Fibroblast of lung (primary cell): Measurements from ENCODE around the gene CXADR. TPM values are rescaled to one million over a fixed set of nuclear protein-coding genes. Genes with fewer than 3 reads are reported as not detected.

Experiments
- DNase-seq, 2 donors: peaks; one replicate each; pipeline versions ENCODE4 v3.0.0 to v3.0.0-alpha.2; 2010; ENCODE audit warnings: low read depth in 2 of 2
- H2AFZ ChIP-seq: 2 replicates; pipeline ENCODE4 v1.5.1; 2012; ENCODE audit warnings: low read length, control low read depth, inconsistent platforms
- H3K27ac ChIP-seq: 2 replicates; pipeline ENCODE4 v1.5.1; 2011; ENCODE audit warnings: low read length, control low read depth; ENCODE audit not compliant: insufficient read depth
- H3K27me3 ChIP-seq: 2 replicates; pipeline ENCODE4 v1.5.1; 2011; ENCODE audit warnings: mild to moderate bottlenecking, low read length; ENCODE audit not compliant: control insufficient read depth, insufficient read depth
- H3K36me3 ChIP-seq: 2 replicates; pipeline ENCODE4 v1.5.1; 2011; ENCODE audit warnings: low read length; ENCODE audit not compliant: control insufficient read depth, insufficient read depth
- H3K4me1 ChIP-seq: 2 replicates; pipeline ENCODE4 v1.5.1; 2011; ENCODE audit warnings: low read length; ENCODE audit not compliant: control insufficient read depth, insufficient read depth; ENCODE audit errors: extremely low read depth
- H3K4me2 ChIP-seq: 2 replicates; pipeline ENCODE4 v1.5.1; 2011; ENCODE audit warnings: low read length, control low read depth; ENCODE audit not compliant: insufficient read depth; ENCODE audit errors: extremely low read depth
- H3K4me3 ChIP-seq, 4 experiments: fragments of 200-600 bp in 1 of 4; sonication (generic) in 1 of 4; replicated peaks in 1 of 4; 2 replicates each; pipeline ENCODE4 v1.5.1; 2011 to 2016; ENCODE audit warnings: low read length in 4 of 4, low read depth in 3 of 4, mild to moderate bottlenecking in 3 of 4, control low read depth in 2 of 4, inconsistent platforms in 1 of 4, mixed read lengths in 1 of 4; ENCODE audit not compliant: insufficient read depth in 1 of 4; ENCODE audit errors: control extremely low read depth in 1 of 4
- H3K79me2 ChIP-seq: 2 replicates; pipeline ENCODE4 v1.5.1; 2012; ENCODE audit warnings: mild to moderate bottlenecking, low read length, inconsistent platforms; ENCODE audit not compliant: control insufficient read depth, insufficient read depth
- H3K9ac ChIP-seq: 2 replicates; pipeline ENCODE4 v1.5.1; 2011; ENCODE audit warnings: mild to moderate bottlenecking, low read length, control low read depth; ENCODE audit not compliant: insufficient read depth
- H3K9me3 ChIP-seq: 2 replicates; pipeline ENCODE4 v1.5.1; 2012; ENCODE audit warnings: low read depth, low read length; ENCODE audit not compliant: control insufficient read depth, insufficient read depth
- H4K20me1 ChIP-seq: 2 replicates; pipeline ENCODE4 v1.5.1; 2011; ENCODE audit warnings: low read length; ENCODE audit not compliant: control insufficient read depth, insufficient read depth; ENCODE audit errors: extremely low read depth
- CTCF ChIP-seq, 2 donors: IDR thresholded peaks in 1 of 2; conservative IDR thresholded peaks in 1 of 2; 1 replicate in 1 of 2; 2 replicates in 1 of 2; pipeline ENCODE4 v1.5.1; 2011 to 2012; ENCODE audit warnings: low read length in 2 of 2, control low read depth in 1 of 2, inconsistent platforms in 1 of 2, low read depth in 1 of 2, mild to moderate bottlenecking in 1 of 2
- EZH2 ChIP-seq: IDR thresholded peaks from 2 replicates; pipeline ENCODE4 v1.5.1; 2012; ENCODE audit warnings: low read length, control low read depth, mild to moderate bottlenecking; ENCODE audit errors: missing control alignments
- polyA plus RNA-seq, 2 donors: library from polyadenylated mRNA; depleted of rRNA in 1 of 2; stranded (reverse) in 1 of 2; unstranded in 1 of 2; fragments of >200 nt; gene quantifications; 2 replicates each; pipeline ENCODE4 v1.2.1, GENCODE V29; 2011 to 2012; ENCODE audit warnings: missing spikeins in 1 of 2
- total RNA-seq: library from RNA; depleted of rRNA; stranded (reverse); fragments of >200 nt; gene quantifications from 2 replicates; pipeline ENCODE4 v1.2.1, GENCODE V29; 2014

The CXADR gene
- total and polyA plus RNA-seq, 2 donors (not counting 1 experiment from before 2014, with no cell fraction given): 0.69 to 9.9 TPM

DNA sequence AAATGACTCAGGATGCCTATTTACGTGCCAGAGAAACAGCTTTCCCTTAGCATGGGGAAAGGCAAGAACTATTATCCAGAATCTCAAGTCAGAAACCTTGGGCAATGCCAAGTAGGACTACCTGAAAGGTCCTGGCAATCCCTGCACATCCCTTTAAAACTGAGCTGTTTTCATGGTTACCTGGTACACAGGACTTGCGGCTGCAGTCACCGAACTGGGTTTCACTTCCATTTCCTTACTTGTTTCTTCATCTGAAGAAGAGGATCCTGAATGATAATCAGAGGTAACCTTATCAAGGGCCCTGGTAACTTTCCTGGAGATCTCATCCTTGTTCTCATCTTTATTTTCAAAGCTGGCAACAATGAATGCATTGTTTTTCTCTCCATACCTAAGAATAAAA lies 85.6 kb downstream of the CXADR start:
- Histone ChIP-seq H4K20me1 (no peaks in the 10 kb centered on the region), H3K36me3 (no peaks in the 10 kb centered on the region), H3K27me3 (no peaks in the 10 kb centered on the region)

DNA sequence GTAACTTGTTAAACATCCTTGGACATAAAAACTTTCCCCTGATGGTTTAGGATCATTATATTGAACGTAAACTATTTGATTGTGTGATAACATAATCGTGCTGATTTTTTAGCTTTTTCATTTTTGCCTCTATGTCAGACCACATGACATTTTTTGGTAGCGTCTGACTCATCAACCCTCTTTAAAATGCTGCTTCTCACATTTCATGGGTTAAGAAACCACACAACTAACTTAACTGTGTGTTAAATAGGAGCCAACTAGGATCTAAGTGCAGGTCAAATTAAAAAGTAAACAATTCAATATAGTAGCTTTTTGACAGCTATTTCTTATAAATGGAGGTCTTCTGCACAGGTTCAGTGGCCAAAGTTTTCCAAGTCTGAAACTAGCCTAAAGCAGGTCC lies 90.0 kb downstream of the CXADR start:
- Histone ChIP-seq H3K4me2 (no peak overlapping the region), H3K27ac (no peak overlapping the region), H3K27me3 (no peaks in the 10 kb centered on the region), H3K36me3 (peaks cover 2% of the 10 kb centered on the region), H2AFZ (no peak overlapping the region), H3K4me1 (no peaks in the 10 kb centered on the region), H4K20me1 (no peaks in the 10 kb centered on the region), H3K79me2 (peaks cover 23% of the 10 kb centered on the region), H3K4me3 (no peak overlapping the region), H3K9ac (no peak overlapping the region), H3K9me3 (no peaks in the 10 kb centered on the region)
- TF ChIP-seq EZH2 (no peak), CTCF (conservative IDR thresholded peaks at IDR 0.05 in 1 of 2, IDR thresholded peaks at IDR 0.05 in 1 of 2; ENCODE audit: low read depth in 1 of 2, low read length in 2 of 2) (no peak)
- peak; percentile 75 to 82 for DNase-seq

More for the DNA sequence above, 85.6 kb downstream of the CXADR start:
- Histone ChIP-seq H3K27ac (no peak overlapping the region), H3K9ac (no peak overlapping the region), H3K4me2 (no peak overlapping the region), H3K9me3 (no peaks in the 10 kb centered on the region), H2AFZ (no peak overlapping the region), H3K4me1 (no peaks in the 10 kb centered on the region), H3K4me3 (no peak overlapping the region), H3K79me2 (peaks cover 6% of the 10 kb centered on the region)
- DNase-seq: no peak
- no peak for TF ChIP-seq CTCF (conservative IDR thresholded peaks at IDR 0.05 in 1 of 2, IDR thresholded peaks at IDR 0.05 in 1 of 2; ENCODE audit: low read depth in 1 of 2, low read length in 2 of 2)
- no peak for TF ChIP-seq EZH2

- H4K20me1 ChIP-seq: no peaks in the 10 kb centered on the region
- peaks cover 3% of the 10 kb centered on the region for H3K36me3 ChIP-seq
- H3K9me3 ChIP-seq: no peaks in the 10 kb centered on the region
- no peaks in the 10 kb centered on the region for H3K27me3 ChIP-seq
- H3K4me1 ChIP-seq: no peaks in the 10 kb centered on the region
- no peak overlapping the region for H2AFZ ChIP-seq
- H3K9ac ChIP-seq: no peak overlapping the region
- no peak for DNase-seq
- TF ChIP-seq CTCF (conservative IDR thresholded peaks at IDR 0.05 in 1 of 2, IDR thresholded peaks at IDR 0.05 in 1 of 2; ENCODE audit: low read depth in 1 of 2, low read length in 2 of 2): no peak
- TF ChIP-seq EZH2: no peak
- H3K79me2 ChIP-seq: peaks cover 60% of the 10 kb centered on the region
- no peak overlapping the region for H3K4me3 ChIP-seq
- no peak overlapping the region for H3K4me2 ChIP-seq
- H3K27ac ChIP-seq: no peak overlapping the region
These were observed 94.8 kb downstream of the CXADR start for GRCh38 chr21:17607684-17608083.
